ENCODE data around the gene ARHGAP10.

The ARHGAP10 gene

GRCh38 chr4:147826288-147826646, 94.4 kb downstream of the ARHGAP10 start:
- no peak for DNase-seq (ENCODE audit: low read depth)

DNA sequence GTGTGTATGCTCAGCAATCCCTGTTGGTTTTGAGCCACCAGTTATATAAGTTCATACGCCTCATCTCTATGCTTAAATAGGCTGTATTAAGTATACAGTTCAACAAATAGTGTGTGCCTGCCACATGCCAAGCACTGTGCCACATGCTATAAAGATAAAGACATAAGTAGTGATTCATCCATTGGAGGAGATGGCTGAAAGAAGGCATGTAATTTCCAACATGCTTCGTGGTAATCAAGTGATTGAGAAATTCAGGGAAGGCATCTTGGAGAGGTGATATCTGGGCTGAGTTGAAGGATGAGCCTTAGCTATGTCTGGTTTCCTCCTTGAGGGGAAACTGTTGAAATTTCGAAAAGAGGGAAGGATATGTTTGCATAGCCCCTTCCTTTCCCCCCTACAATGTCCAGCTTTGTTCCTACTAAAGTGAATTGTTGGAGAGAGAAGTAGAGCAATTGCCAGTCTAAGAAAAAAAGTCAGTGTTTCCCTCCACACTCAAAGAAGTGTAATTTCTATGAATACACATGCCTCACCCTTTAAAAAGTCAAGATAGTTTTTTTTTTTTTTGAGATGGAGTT, 96.5 kb downstream of the ARHGAP10 start:
- no peak for DNase-seq (ENCODE audit: low read depth)

DNA sequence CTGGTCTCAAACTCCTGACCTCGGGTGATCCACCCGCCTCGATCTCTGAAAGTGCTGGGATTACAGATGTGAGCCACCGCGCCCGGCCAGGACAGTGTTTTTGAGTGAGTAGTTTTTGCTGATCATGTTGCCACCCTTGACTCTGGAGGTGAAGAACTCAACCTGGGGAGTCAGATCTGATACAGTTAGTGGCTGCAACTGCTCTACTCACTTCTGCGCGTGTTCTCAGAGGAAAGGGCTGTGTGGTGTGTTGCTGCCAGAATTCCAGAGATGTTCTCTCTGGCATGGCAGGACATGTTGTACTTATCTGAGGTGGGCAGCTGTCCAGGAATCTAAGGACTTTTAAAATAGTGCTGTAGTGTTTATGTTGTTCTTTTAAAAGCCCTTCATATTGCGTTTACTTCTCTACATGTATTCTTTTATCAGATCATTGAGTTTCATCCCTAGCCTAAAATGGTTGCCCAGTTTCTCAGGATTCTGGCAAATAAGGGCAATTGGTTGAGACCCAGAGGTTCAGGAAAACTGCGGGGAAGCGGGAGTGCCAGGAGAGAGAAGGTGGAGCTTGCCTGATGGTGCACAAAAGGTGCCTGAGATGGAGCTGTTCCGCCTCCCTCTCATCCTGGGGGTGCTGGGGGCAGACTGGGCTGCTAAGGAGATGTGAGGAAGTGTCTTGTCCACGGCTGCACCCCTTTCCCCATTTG, 97.7 kb downstream of the ARHGAP10 start:
- DNase-seq (ENCODE audit: low read depth) = no peak

GRCh38 chr4:147830102-147830463, 98.2 kb downstream of the ARHGAP10 start:
- DNase-seq (ENCODE audit: low read depth) = no peak

- DNase-seq (ENCODE audit: low read depth) = no peak
Observed at GRCh38 chr4:147830987-147831386, 99.1 kb downstream of the ARHGAP10 start.

GRCh38 chr4:147831551-147832171, 99.8 kb downstream of the ARHGAP10 start:
- no peak for DNase-seq (ENCODE audit: low read depth)

DNA sequence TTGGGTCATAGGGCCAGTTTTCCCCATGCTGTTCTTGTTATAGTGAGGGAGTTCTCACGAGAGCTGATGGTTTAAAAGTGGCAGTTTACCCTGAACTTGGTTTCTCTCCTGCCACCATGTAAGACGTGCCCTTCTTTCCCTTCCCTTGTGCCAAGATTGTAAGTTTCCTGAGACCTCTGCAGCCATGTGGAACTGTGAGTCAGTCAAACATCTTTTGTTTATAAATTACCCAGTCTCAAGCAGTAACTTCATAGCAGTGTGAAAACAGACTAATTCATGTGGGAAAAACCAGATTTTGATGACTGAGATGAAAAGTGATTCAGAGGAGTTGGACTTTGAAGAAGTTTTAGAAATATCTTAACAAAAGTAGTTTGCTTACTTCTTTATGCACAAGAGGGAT, 101.4 kb downstream of the ARHGAP10 start:
- no peak for DNase-seq (ENCODE audit: low read depth)

DNA sequence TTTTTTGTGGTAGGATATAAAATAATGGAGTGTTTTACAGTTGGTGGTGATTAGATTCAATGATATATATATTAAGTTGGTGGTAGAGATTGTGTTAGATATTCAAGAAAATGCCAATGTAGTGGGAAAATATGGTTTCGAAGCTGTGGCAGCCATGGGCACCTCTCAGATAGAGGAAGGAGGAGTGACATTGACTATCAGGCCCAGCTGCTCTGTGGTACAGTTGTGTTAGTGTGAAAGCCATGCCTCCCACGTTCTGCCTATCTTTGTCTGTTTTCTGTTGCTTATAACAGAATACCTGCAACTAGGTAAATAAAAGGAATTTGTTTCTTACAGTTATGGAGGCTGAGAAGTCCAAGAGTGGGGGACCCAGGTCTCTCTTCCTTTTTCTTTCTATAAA, 101.9 kb downstream of the ARHGAP10 start:
- no peak for DNase-seq (ENCODE audit: low read depth)

GRCh38 chr4:147834480-147834879, 102.6 kb downstream of the ARHGAP10 start:
- DNase-seq (ENCODE audit: low read depth) = no peak

DNA sequence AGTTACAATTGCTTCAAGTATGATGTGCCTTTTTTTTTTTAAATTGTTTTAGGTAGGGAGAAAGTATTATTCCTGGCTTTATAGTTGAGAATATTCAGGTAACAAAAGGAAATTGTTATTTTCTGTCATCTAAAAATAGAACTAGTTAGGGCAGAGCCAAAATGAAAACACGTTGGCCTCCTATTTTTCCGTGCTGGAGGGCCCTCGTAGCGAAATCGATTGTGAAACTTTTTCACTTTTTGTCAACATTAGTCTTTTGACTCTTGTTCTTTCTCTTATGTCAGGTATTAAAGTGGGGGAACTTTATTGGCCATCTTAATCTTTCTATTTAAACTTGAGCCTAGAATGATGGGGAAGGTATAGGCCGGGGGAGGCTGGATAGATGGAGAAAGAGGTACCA, 104.9 kb downstream of the ARHGAP10 start:
- DNase-seq (ENCODE audit: low read depth) = no peak

DNA sequence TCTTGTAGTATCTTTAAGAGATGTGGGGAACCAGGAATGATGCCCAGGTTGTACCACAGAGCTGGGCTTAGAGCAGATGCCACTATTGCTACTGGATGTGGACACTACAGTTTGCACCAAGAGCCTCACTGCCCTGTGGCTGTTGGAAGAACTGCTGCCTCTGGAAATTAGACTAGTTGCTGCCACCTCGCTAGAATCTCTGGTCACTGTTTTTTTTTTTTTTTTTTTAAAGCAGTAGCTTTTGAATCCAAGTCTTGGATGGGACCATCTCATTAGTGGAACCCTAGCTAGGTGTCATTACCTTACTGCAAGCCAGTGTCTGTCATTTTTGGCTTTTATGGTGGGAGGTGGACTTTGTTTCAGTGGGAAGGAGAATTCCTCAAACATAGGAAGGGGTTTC, 105.5 kb downstream of the ARHGAP10 start:
- no peak for DNase-seq (ENCODE audit: low read depth)

GRCh38 chr4:147837854-147838253, 106.0 kb downstream of the ARHGAP10 start:
- no peak for DNase-seq (ENCODE audit: low read depth)

- DNase-seq (ENCODE audit: low read depth) = no peak
Observed at GRCh38 chr4:147839200-147839599, 107.3 kb downstream of the ARHGAP10 start.

DNA sequence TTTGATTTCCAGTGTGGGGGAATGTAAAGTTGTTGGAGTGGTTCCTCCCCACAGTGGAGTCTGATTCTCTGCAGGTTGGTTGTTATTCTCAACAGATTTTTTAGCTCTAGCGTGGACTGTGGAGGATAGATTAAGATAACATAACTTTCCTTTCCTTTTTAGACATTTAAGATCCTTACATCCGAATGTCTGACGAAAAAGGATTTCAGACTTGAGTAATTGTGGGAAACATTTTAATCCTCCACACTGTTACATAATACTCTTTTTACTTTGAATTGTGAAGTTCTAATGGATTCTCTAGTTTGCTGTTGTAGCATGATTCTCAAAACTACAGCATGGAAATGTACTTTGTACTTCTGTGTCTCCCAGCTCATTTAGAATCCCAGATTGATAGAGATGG, 107.8 kb downstream of the ARHGAP10 start:
- DNase-seq (ENCODE audit: low read depth) = no peak

DNA sequence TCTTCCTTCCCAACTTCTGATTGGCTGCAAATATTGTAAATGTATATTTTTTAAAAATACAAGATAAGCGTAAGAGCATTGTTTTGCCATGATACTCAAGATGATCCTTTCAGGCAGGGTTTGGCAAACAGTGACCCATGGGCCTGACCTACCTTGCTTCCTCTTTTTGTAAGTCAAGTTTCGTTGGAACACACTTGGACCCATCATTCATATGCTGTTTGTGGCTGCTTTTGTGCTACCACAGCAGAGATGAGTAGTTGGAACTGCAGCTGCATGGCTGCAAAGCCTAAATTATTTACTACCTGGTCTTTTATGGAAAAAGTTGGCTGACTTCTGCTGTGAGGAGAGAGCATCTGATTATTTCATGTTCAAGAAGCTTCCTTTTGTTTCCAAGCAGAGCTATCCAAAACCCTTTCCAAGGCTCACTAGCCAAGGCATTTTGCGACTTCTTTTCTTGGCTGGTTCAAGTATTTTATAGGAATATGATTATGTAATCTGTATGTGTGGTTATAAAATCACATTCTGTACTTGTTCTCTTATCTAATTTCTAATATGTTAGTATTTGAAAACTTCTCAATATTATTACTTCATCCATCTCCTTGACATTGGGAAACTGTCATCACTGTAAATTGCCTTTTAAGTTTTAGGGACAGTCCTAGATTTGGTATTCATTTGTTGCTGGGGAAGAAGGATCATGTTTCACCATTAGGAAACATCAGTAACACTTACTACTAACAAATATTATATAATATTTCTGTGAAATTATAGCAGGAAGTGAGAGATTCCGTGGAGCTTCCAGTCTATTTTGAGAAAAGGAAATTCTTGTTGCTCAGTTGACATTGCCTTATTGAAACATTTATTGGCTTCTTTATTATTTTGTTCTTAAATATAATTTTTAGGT, 109.2 kb downstream of the ARHGAP10 start:
- DNase-seq (ENCODE audit: low read depth) = no peak

GRCh38 chr4:147842573-147842972, 110.7 kb downstream of the ARHGAP10 start:
- no peak for DNase-seq (ENCODE audit: low read depth)

GRCh38 chr4:147843162-147843561, 111.3 kb downstream of the ARHGAP10 start:
- no peak for DNase-seq (ENCODE audit: low read depth)

- no peak for DNase-seq (ENCODE audit: low read depth)
Observed at GRCh38 chr4:147844781-147845180, 112.9 kb downstream of the ARHGAP10 start.

- peak; percentile 3 for DNase-seq (ENCODE audit: low read depth)
Observed at GRCh38 chr4:147846318-147847155, 114.6 kb downstream of the ARHGAP10 start.

DNA sequence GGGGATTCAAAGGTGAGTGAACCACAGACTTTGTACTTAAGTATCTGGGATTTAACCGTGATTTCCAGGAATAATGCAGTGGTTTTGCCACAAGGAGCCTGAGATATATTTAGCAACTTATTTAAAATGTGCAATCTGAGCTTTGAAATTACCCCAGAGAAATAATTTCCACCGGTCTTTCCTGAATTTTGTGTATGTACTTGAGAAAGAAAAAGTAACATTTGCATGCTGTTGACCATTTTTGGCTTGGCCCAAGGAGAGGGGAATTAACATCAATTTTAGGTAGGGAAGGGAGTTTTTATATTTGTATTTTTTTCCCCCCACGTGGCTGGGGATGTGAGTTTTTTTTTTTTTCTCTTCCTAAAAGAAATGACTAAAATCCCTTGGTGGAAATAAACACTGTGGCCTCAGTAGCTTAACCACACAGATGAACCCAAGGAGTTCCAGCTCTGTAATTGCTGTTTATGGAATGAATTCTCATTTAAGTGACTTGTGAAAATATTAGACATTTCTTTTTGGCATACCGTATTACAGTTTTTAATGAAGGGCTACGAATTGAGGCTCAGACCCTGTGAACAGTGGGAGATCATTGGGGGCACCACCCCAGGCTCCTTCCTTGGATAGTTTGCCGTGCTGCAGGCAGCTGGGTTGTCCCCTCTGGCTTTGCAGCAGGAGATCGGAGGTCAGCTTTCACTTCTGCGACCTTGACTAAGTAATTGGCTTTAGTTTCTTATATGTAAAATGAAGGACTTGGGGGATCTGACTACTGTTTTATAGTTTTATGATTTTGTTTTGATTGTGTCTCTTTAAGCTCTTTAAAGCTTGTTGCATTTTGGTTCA, 116.1 kb downstream of the ARHGAP10 start:
- DNase-seq (ENCODE audit: low read depth) = no peak

- no peak for DNase-seq (ENCODE audit: low read depth)
Observed at GRCh38 chr4:147848634-147849033, 116.7 kb downstream of the ARHGAP10 start.
